Caco-2 (cell line): ENCODE data around the gene CC2D1A. TPM values are rescaled to one million over a fixed set of nuclear protein-coding genes. Genes with fewer than 3 reads are reported as not detected.

Experiments used
- BruUV-seq: library from RNA; stranded (reverse); fragments of 400-500 nt; replicated peaks from 2 replicates; lab custom pipeline; 2021; lab: Mats Ljungman, UMichigan
- CTCF ChIA-PET: fragments of 300-600 bp; sonication (Branson Sonifier 250); formaldehyde crosslinking; loops from one replicate; lab custom pipeline; 2022; ENCODE audit warnings: antibody characterized with exemption; lab: Charles Lee
- POLR2A ChIA-PET: fragments of 300-600 bp; sonication (Branson Sonifier 250); formaldehyde crosslinking; loops from one replicate; lab custom pipeline; 2022; ENCODE audit warnings: antibody characterized with exemption; lab: Charles Lee
- DNase-seq, 2 experiments: peaks; one replicate each; pipeline versions ENCODE4 v3.0.0 to v3.0.0-alpha.2; 2020 to 2022
- H3K27me3 ChIP-seq: replicated peaks from 2 replicates; pipeline ENCODE4 v1.6.0; 2011; ENCODE audit warnings: low read length; ENCODE audit not compliant: control insufficient read depth, insufficient read depth
- H3K36me3 ChIP-seq: 2 replicates; pipeline ENCODE4 v1.5.1; 2011; ENCODE audit warnings: low read length; ENCODE audit not compliant: control insufficient read depth, insufficient read depth
- H3K4me1 ChIP-seq: fragments of 250-450 bp; sonication (Bioruptor Pico); 2 replicates; pipeline ENCODE4 v1.5.1; 2020; ENCODE audit warnings: mild to moderate bottlenecking
- H3K4me3 ChIP-seq: 2 replicates; pipeline ENCODE4 v1.5.1; 2011; ENCODE audit warnings: low read depth, mild to moderate bottlenecking, control low read depth, low read length
- H3K9me3 ChIP-seq: fragments of 250-450 bp; sonication (Bioruptor Pico); 2 replicates; pipeline ENCODE4 v1.5.1; 2020; ENCODE audit warnings: mild to moderate bottlenecking, moderate library complexity
- H3K27ac Mint-ChIP-seq: one replicate; pipeline ENCODE4 v1.8.0; 2022; ENCODE audit warnings: mixed read lengths; ENCODE audit not compliant: unreplicated experiment
- H3K27me3 Mint-ChIP-seq: one replicate; pipeline ENCODE4 v1.8.0; 2022; ENCODE audit warnings: mixed read lengths; ENCODE audit not compliant: insufficient read depth, unreplicated experiment
- H3K36me3 Mint-ChIP-seq: one replicate; pipeline ENCODE4 v1.8.0; 2022; ENCODE audit warnings: mild to moderate bottlenecking, mixed read lengths; ENCODE audit not compliant: insufficient read depth, unreplicated experiment
- H3K4me1 Mint-ChIP-seq: one replicate; pipeline ENCODE4 v1.8.0; 2022; ENCODE audit warnings: low read depth, mixed read lengths; ENCODE audit not compliant: unreplicated experiment
- H3K4me3 Mint-ChIP-seq: one replicate; pipeline ENCODE4 v1.8.0; 2022; ENCODE audit warnings: mild to moderate bottlenecking, moderate library complexity, mixed read lengths; ENCODE audit not compliant: unreplicated experiment
- H3K9me3 Mint-ChIP-seq: one replicate; pipeline ENCODE4 v1.8.0; 2022; ENCODE audit warnings: mixed read lengths; ENCODE audit not compliant: unreplicated experiment
- intact Hi-C: fragments of 100-400 bp; cut with micrococcal nuclease; formaldehyde crosslinking; loops from one replicate; pipeline ENCODE4 v1.10.0; 2022; ENCODE audit not compliant: unreplicated experiment
- total RNA-seq: library from RNA; stranded (reverse); gene quantifications from 2 replicates; pipeline ENCODE4 v1.2.3, GENCODE V29; 2022
- TF ChIP-seq, protein P1 (sequence below), 2 experiments: fragments of 200-600 bp in 1 of 2; IDR thresholded peaks; 1 replicate in 1 of 2; 2 replicates in 1 of 2; pipeline versions ENCODE4 v1.5.1 to v1.8.0; 2011 to 2022; ENCODE audit warnings: antibody characterized with exemption in 1 of 2, control low read depth in 1 of 2, inconsistent platforms in 1 of 2, low read depth in 1 of 2, low read length in 1 of 2, mild to moderate bottlenecking in 1 of 2, moderate library complexity in 1 of 2; ENCODE audit not compliant: insufficient read depth in 1 of 2, severe bottlenecking in 1 of 2, unreplicated experiment in 1 of 2

Gene CC2D1A
- total RNA-seq, 1 experiment from 2014 or later = 48.2 TPM

DNA sequence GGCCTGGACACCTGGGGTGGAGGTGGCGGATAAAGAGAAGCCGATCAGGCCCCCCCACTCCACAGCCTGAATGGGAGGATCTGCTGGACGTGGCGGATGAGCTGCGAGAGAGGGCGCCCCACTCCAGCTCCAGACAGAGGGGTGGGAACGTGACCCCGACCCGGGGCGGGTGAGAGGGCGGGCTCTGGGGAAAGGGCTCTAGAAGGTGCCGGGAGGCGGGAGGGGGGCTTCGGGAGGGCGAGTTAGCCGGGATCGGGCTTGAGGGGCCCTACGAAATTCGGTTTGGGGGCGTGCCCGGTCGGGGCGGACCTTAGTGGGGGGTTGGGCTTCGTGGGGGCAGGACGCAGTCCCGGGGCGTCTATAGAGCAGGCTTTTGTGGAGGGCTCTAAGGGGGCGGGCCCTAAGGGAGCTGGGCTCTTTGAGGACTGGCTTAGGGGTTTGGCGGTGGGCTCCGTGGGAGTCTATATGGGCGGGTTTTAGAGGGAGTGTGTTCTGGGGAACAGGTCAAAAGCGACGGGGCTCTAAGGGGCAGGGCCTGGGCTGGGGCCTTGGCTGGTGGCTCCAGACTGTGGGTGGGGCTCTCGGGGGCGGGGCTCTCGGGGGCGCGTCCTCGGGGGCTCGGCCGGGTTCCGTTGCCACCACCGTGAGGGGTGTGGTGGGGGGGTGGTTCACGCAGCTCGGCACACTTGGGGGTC lies 33.2 kb upstream of the CC2D1A start:
- ChIA-PET POLR2A (interaction anchor here (0.6 kb wide), 1 partner anchor 264 kb away, joined by 12 read pairs; no protein-coding TSS in a partner anchor), CTCF (interaction anchor here (0.6 to 1.3 kb wide), 6 partner anchors 45 to 264 kb away, joined by 3 read pairs; partner anchors contain the start of genes ASF1B and PODNL1)
- Mint-ChIP-seq H3K36me3 (no peaks in the 10 kb centered on the region), H3K27me3 (no peaks in the 10 kb centered on the region), H3K4me3 (peak overlapping the region; percentile 72), H3K4me1 (peaks cover 7% of the 10 kb centered on the region), H3K9me3 (no peaks in the 10 kb centered on the region), H3K27ac (no peak overlapping the region)
- Histone ChIP-seq H3K36me3 (no peaks in the 10 kb centered on the region), H3K27me3 (no peaks in the 10 kb centered on the region), H3K4me1 (0 out of 2 replicates have a peak, but pooled peaks cover 4% of the 10 kb centered on the region), H3K9me3 (no peaks in the 10 kb centered on the region), H3K4me3 (peak overlapping the region; percentile 39)
- no TSS peak for BruUV-seq
- TF ChIP-seq, protein P1, sequence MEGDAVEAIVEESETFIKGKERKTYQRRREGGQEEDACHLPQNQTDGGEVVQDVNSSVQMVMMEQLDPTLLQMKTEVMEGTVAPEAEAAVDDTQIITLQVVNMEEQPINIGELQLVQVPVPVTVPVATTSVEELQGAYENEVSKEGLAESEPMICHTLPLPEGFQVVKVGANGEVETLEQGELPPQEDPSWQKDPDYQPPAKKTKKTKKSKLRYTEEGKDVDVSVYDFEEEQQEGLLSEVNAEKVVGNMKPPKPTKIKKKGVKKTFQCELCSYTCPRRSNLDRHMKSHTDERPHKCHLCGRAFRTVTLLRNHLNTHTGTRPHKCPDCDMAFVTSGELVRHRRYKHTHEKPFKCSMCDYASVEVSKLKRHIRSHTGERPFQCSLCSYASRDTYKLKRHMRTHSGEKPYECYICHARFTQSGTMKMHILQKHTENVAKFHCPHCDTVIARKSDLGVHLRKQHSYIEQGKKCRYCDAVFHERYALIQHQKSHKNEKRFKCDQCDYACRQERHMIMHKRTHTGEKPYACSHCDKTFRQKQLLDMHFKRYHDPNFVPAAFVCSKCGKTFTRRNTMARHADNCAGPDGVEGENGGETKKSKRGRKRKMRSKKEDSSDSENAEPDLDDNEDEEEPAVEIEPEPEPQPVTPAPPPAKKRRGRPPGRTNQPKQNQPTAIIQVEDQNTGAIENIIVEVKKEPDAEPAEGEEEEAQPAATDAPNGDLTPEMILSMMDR (IDR thresholded peaks at IDR 0.05; ENCODE audit: insufficient read depth in 1 of 2, low read depth in 1 of 2, low read length in 1 of 2, severe bottlenecking in 1 of 2, unreplicated experiment in 1 of 2) = peak in 1 of 2 experiments; percentile 20
- DNase-seq = no peak
- intact Hi-C loops = no loop called here

DNA sequence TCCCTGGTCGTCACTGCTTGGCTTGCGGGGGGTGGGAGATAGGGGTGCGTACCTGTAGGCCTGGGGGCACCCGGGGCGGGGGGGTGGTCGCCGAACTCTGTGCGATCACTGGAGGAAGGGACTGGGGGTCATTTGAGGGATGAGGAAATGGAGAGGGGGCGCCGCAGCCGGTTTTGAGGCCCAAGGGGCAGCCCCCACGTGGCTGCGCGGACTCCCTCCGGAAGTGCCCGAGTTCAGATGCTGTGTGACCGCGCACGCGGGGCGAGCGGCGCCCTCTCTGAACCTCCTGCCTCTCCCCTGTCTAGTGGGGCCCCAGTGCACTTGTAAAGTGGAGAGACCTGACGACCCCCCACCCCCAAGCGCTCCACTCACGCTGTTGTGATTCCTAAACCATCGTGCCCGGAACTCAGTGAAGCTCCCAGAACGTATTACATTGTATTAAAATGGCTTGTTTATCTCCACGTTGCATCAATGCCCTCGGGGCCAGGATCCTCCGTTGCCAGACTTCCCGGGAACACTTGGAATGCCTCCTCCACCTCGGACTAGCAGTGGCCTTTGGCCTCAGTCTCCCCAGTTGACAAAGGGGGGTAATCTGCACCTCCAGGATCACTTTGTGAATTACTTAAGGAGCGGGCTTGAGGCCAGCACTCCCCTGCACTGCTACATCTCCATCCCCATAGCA lies 32.0 kb upstream of the CC2D1A start:
- DNase-seq = no peak
- H3K27ac Mint-ChIP-seq = no peak overlapping the region
- ChIA-PET POLR2A (no interaction called here), CTCF (no interaction called here)
- H3K27me3 Mint-ChIP-seq = no peaks in the 10 kb centered on the region
- intact Hi-C loops = no loop called here
- H3K4me1 Mint-ChIP-seq = peaks cover 7% of the 10 kb centered on the region
- no peak overlapping the region for H3K4me3 Mint-ChIP-seq
- no peaks in the 10 kb centered on the region for H3K9me3 Mint-ChIP-seq
- no peaks in the 10 kb centered on the region for H3K36me3 Mint-ChIP-seq
- BruUV-seq = no TSS peak
- TF ChIP-seq, protein P1 (IDR thresholded peaks at IDR 0.05; ENCODE audit: insufficient read depth in 1 of 2, low read depth in 1 of 2, low read length in 1 of 2, severe bottlenecking in 1 of 2, unreplicated experiment in 1 of 2) = no peak
- no peak overlapping the region for H3K4me3 ChIP-seq
- H3K27me3 ChIP-seq = no peaks in the 10 kb centered on the region
- 0 out of 2 replicates have a peak, but pooled peaks cover 4% of the 10 kb centered on the region for H3K4me1 ChIP-seq
- no peaks in the 10 kb centered on the region for H3K36me3 ChIP-seq
- no peaks in the 10 kb centered on the region for H3K9me3 ChIP-seq

DNA sequence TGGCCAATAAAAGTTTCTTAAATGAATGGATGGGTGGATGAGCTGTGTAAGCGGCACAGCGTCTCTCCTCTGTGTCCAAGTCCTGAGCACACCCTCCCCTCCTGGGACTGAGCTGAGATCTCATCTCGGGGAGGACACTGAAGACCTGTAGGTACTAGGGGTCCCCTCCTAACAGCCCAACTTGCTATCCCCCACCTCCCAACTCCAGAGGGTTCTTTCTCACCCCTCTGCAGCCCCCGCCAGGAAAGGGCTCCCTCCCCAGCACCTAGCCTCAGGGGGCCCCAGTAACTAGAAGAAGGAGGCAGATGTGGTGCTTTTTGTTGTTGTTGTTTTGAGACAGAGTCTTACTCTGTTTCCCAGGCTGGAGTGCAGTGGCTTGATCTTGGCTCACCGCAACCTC lies 30.2 kb upstream of the CC2D1A start:
- no peak for DNase-seq
- Mint-ChIP-seq H3K27ac (no peak overlapping the region), H3K4me1 (peaks cover 6% of the 10 kb centered on the region), H3K9me3 (no peaks in the 10 kb centered on the region), H3K36me3 (no peaks in the 10 kb centered on the region), H3K27me3 (no peaks in the 10 kb centered on the region), H3K4me3 (no peak overlapping the region)
- intact Hi-C loops = no loop called here
- Histone ChIP-seq H3K27me3 (no peaks in the 10 kb centered on the region), H3K4me1 (peaks cover 9% of the 10 kb centered on the region), H3K9me3 (no peaks in the 10 kb centered on the region), H3K4me3 (no peak overlapping the region), H3K36me3 (no peaks in the 10 kb centered on the region)
- BruUV-seq = no TSS peak
- ChIA-PET POLR2A (no interaction called here), CTCF (no interaction called here)
- TF ChIP-seq, protein P1 (IDR thresholded peaks at IDR 0.05; ENCODE audit: insufficient read depth in 1 of 2, low read depth in 1 of 2, low read length in 1 of 2, severe bottlenecking in 1 of 2, unreplicated experiment in 1 of 2) = no peak
